A673 (cell line): ENCODE data around the gene EMP2. TPM values are rescaled to one million over a fixed set of nuclear protein-coding genes. Genes with fewer than 3 reads are reported as not detected.

Experiments
- BruUV-seq: library from RNA; stranded (reverse); fragments of 400-500 nt; replicated peaks from 2 replicates; lab custom pipeline; 2021; lab: Mats Ljungman, UMichigan
- CTCF ChIA-PET: fragments of 300-600 bp; sonication (Branson Sonifier 250); formaldehyde crosslinking; loops from one replicate; lab custom pipeline; 2022; ENCODE audit warnings: antibody characterized with exemption; lab: Charles Lee
- POLR2A ChIA-PET: fragments of 300-600 bp; sonication (Branson Sonifier 250); formaldehyde crosslinking; loops from one replicate; lab custom pipeline; 2022; ENCODE audit warnings: antibody characterized with exemption; ENCODE audit not compliant: low non-redundant PET; lab: Charles Lee
- DNase-seq: peaks from one replicate; pipeline ENCODE4 v3.0.0-alpha.2; 2015; ENCODE audit warnings: low spot score
- H3K27ac ChIP-seq: fragments of 200-600 bp; sonication (generic); 2 replicates; pipeline ENCODE4 v1.5.1; 2016; ENCODE audit warnings: mixed run types, low read depth, mild to moderate bottlenecking, mixed read lengths, antibody characterized with exemption, low read length; ENCODE audit not compliant: poor library complexity, severe bottlenecking
- H3K27me3 ChIP-seq: fragments of 200-600 bp; sonication (generic); replicated peaks from 2 replicates; pipeline ENCODE4 v1.6.1; 2017; ENCODE audit warnings: mixed run types, low read depth, mild to moderate bottlenecking, mixed read lengths, antibody characterized with exemption, low read length; ENCODE audit not compliant: insufficient read depth, poor library complexity
- H3K36me3 ChIP-seq: fragments of 200-600 bp; sonication (generic); 2 replicates; pipeline ENCODE4 v1.6.1; 2016; ENCODE audit warnings: mixed run types, mild to moderate bottlenecking, mixed read lengths, antibody characterized with exemption, low read length; ENCODE audit not compliant: insufficient read depth, poor library complexity, severe bottlenecking
- H3K4me1 ChIP-seq: fragments of 200-600 bp; sonication (generic); 2 replicates; pipeline ENCODE4 v1.6.1; 2017; ENCODE audit warnings: mixed run types, mild to moderate bottlenecking, mixed read lengths, antibody characterized with exemption, low read length; ENCODE audit not compliant: insufficient read depth, poor library complexity, severe bottlenecking
- H3K4me3 ChIP-seq: fragments of 200-600 bp; sonication (generic); 2 replicates; pipeline ENCODE4 v1.5.1; 2016; ENCODE audit warnings: low read depth, mixed run types, mild to moderate bottlenecking, mixed read lengths, low read length; ENCODE audit not compliant: poor library complexity, severe bottlenecking
- H3K9me3 ChIP-seq: fragments of 200-600 bp; sonication (generic); 2 replicates; pipeline ENCODE4 v1.6.1; 2016; ENCODE audit warnings: mixed run types, low read depth, mild to moderate bottlenecking, mixed read lengths, antibody characterized with exemption, low read length; ENCODE audit not compliant: poor library complexity, severe bottlenecking
- EZH2 ChIP-seq: fragments of 200-600 bp; sonication (generic); IDR thresholded peaks from 2 replicates; pipeline ENCODE4 v1.6.1; 2017; ENCODE audit warnings: borderline replicate concordance, low read depth, mild to moderate bottlenecking, mixed read lengths, antibody characterized with exemption, low read length; ENCODE audit not compliant: poor library complexity, severe bottlenecking
- intact Hi-C: fragments of 100-400 bp; cut with micrococcal nuclease; formaldehyde crosslinking; loops from one replicate; pipeline ENCODE4 v1.10.0; 2022; ENCODE audit not compliant: unreplicated experiment
- total RNA-seq: library from RNA; stranded (reverse); gene quantifications from 2 replicates; pipeline ENCODE4 v1.2.3, GENCODE V29; 2021
- TF ChIP-seq, protein P1 (sequence below): fragments of 300-800, 200-600 bp; sonication (generic); conservative IDR thresholded peaks from 2 replicates; pipeline ENCODE4 v1.5.1; 2017; ENCODE audit warnings: low read depth, mild to moderate bottlenecking, antibody characterized with exemption, low read length, moderate library complexity, mixed read lengths

The EMP2 gene
- total RNA-seq, 1 experiment from 2014 or later: 12.9 TPM

DNA sequence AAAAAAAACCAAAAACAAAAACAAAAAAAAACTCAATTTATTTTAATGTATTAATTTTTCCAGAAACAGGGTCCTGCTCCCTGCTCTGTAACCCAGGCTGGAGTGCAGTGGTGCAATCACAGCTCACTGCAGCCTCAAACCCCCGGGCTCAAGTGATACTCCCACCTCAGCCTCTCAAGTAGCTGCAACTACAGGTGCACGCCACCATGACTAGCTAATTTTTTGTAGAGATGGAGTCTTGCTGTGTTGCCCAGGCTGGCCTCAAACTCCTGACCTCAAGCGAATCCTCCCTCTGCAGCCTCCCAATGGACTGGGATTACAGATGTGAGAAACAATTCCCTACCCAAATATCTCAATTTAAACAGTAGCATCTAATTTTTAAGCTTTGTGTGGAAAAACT lies 25.2 kb upstream of the EMP2 start:
- no peaks in the 10 kb centered on the region for H3K9me3 ChIP-seq
- CTCF ChIA-PET: no interaction called here
- H3K27me3 ChIP-seq: peaks cover 2% of the 10 kb centered on the region
- intact Hi-C loops: no loop called here
- no peaks in the 10 kb centered on the region for H3K36me3 ChIP-seq
- H3K4me3 ChIP-seq: no peak overlapping the region
- H3K4me1 ChIP-seq: no peaks in the 10 kb centered on the region
- no peak for TF ChIP-seq EZH2
- TF ChIP-seq, protein P1, sequence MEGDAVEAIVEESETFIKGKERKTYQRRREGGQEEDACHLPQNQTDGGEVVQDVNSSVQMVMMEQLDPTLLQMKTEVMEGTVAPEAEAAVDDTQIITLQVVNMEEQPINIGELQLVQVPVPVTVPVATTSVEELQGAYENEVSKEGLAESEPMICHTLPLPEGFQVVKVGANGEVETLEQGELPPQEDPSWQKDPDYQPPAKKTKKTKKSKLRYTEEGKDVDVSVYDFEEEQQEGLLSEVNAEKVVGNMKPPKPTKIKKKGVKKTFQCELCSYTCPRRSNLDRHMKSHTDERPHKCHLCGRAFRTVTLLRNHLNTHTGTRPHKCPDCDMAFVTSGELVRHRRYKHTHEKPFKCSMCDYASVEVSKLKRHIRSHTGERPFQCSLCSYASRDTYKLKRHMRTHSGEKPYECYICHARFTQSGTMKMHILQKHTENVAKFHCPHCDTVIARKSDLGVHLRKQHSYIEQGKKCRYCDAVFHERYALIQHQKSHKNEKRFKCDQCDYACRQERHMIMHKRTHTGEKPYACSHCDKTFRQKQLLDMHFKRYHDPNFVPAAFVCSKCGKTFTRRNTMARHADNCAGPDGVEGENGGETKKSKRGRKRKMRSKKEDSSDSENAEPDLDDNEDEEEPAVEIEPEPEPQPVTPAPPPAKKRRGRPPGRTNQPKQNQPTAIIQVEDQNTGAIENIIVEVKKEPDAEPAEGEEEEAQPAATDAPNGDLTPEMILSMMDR: no peak
- POLR2A ChIA-PET: no interaction called here
- H3K27ac ChIP-seq: no peak overlapping the region
- no TSS peak for BruUV-seq
- DNase-seq: no peak

GRCh38 chr16:10601444-10602408 lies 21.3 kb upstream of the EMP2 start:
- Histone ChIP-seq H3K9me3 (no peaks in the 10 kb centered on the region), H3K4me1 (no peaks in the 10 kb centered on the region), H3K27ac (no peak overlapping the region), H3K27me3 (peaks cover 2% of the 10 kb centered on the region), H3K4me3 (no peak overlapping the region), H3K36me3 (no peaks in the 10 kb centered on the region)
- BruUV-seq: no TSS peak
- ChIA-PET CTCF (no interaction called here), POLR2A (no interaction called here)
- DNase-seq: no peak
- intact Hi-C loops: no loop called here
- TF ChIP-seq EZH2: no peak
- TF ChIP-seq, protein P1: no peak

DNA sequence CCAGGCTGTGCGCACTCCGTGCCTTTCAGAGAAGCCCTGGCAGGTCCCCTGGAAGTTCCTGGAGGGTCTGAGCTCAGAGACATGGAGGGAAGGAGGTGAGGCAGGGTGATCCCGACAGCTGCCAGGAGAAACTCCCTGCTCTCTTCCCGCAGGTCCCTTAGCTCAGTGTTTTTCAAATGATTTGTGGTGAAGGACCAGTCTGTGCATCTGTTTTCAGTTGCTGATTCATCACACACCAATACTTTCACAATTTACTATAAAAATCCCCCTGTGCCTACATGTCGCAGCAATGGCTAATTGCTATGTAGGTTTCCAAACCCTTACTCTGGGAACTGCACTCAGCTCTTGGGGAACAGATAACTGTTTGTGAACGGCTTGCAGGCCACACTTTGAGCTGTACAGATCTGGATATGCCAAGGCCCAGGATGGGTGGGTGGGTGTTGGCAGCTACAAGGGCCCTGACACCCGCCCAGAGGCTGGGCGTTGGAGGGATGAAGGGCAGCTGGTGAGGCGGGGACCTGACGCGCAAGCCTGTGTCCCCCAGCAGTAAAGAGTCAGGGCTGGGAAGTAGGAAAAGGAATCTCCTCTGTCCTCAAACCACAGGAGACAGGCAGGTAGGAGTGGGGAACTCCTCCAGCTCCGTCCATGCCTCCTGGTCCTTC lies 20.5 kb upstream of the EMP2 start:
- no peak for DNase-seq
- Histone ChIP-seq H3K9me3 (no peaks in the 10 kb centered on the region), H3K4me1 (no peaks in the 10 kb centered on the region), H3K27me3 (peaks cover 2% of the 10 kb centered on the region), H3K36me3 (no peaks in the 10 kb centered on the region), H3K4me3 (no peak overlapping the region), H3K27ac (no peak overlapping the region)
- no TSS peak for BruUV-seq
- intact Hi-C loops: no loop called here
- CTCF ChIA-PET: no interaction called here
- POLR2A ChIA-PET: no interaction called here
- TF ChIP-seq, protein P1: no peak
- no peak for TF ChIP-seq EZH2
